Cortex of kidney (tissue), 1 donor: ENCODE results near the gene SLC7A7.
"Not testable (repeated sequence)": the region's sequence is repeated elsewhere in the genome, so short reads cannot be mapped to it uniquely, and the experiment has no call there.

Experiments
- DNase-seq: peaks from one replicate; lab custom pipeline; 2025; lab: John Stamatoyannopoulos, UW

The SLC7A7 gene

GRCh38 chr14:22821193-22822015 is 6.2 kb upstream of the SLC7A7 start:
- DNase-seq = no peak

- no peak for DNase-seq
Observed at GRCh38 chr14:22820731-22821130, 5.5 kb upstream of the SLC7A7 start.

- no peak for DNase-seq
Observed at GRCh38 chr14:22819151-22819988, 4.1 kb upstream of the SLC7A7 start.

- DNase-seq = no peak
Observed at GRCh38 chr14:22814373-22814772, 862 bp downstream of the SLC7A7 start.

GRCh38 chr14:22813145-22813544 is 2.1 kb downstream of the SLC7A7 start:
- DNase-seq = no peak

GRCh38 chr14:22812744-22813143 is 2.5 kb downstream of the SLC7A7 start:
- DNase-seq = no peak

GRCh38 chr14:22811722-22812121 is 3.5 kb downstream of the SLC7A7 start:
- DNase-seq = no peak

GRCh38 chr14:22808388-22809209 is 6.6 kb downstream of the SLC7A7 start:
- no peak for DNase-seq

- DNase-seq = no peak
Observed at GRCh38 chr14:22807432-22808087, 7.7 kb downstream of the SLC7A7 start.

- not testable (repeated sequence) for DNase-seq
Observed at GRCh38 chr14:22805235-22805634, 10.0 kb downstream of the SLC7A7 start.

GRCh38 chr14:22803687-22803974 is 11.6 kb downstream of the SLC7A7 start:
- DNase-seq = no peak

- no peak for DNase-seq
Observed at GRCh38 chr14:22802860-22803686, 12.2 kb downstream of the SLC7A7 start.

- DNase-seq = no peak
Observed at GRCh38 chr14:22801716-22802115, 13.5 kb downstream of the SLC7A7 start.

- no peak for DNase-seq
Observed at GRCh38 chr14:22800346-22800745, 14.9 kb downstream of the SLC7A7 start.

- no peak for DNase-seq
Observed at GRCh38 chr14:22798528-22798927, 16.7 kb downstream of the SLC7A7 start.

GRCh38 chr14:22797017-22797917 is 18.0 kb downstream of the SLC7A7 start:
- no peak for DNase-seq

GRCh38 chr14:22796087-22796707 is 19.0 kb downstream of the SLC7A7 start:
- DNase-seq = no peak

GRCh38 chr14:22794551-22794951 is 20.7 kb downstream of the SLC7A7 start:
- no peak for DNase-seq

GRCh38 chr14:22793976-22794375 is 21.3 kb downstream of the SLC7A7 start:
- no peak for DNase-seq
